IMR-90 (cell line): ENCODE results near the gene KRT79. TPM values are rescaled to one million over a fixed set of nuclear protein-coding genes. Genes with fewer than 3 reads are reported as not detected.
A peak's percentile ranks its signal among the peaks of the same experiment; 100 is the strongest.

Experiments used
- ATAC-seq: fragments of 200-7000 bp; cut with Tn5 transposase; 2 replicates; pipeline ENCODE4 v1.9.1; 2020; ENCODE audit warnings: low read depth, mild to moderate bottlenecking, moderate library complexity
- BruUV-seq: library from RNA; stranded (reverse); fragments of 400-500 nt; replicated peaks from 2 replicates; lab custom pipeline; 2021; lab: Mats Ljungman, UMichigan
- CTCF ChIA-PET: fragments of 300-600 bp; formaldehyde crosslinking; extraction: SDS; loops from one replicate; lab custom pipeline; 2021; ENCODE audit warnings: antibody characterized with exemption; lab: Yijun Ruan, JAX
- POLR2A ChIA-PET: fragments of 300-600 bp; sonication (Branson Sonifier 250); formaldehyde crosslinking; loops from one replicate; lab custom pipeline; 2022; ENCODE audit warnings: antibody characterized with exemption; ENCODE audit not compliant: unreplicated experiment; lab: Charles Lee
- DNase-seq: peaks from one replicate; pipeline ENCODE4 v3.0.0; 2013
- H2AFZ ChIP-seq: replicated peaks from 2 replicates; pipeline ENCODE3; 2013; ENCODE audit warnings: low read length, mild to moderate bottlenecking; ENCODE audit not compliant: poor library complexity
- H2AK5ac ChIP-seq: 2 replicates; pipeline ENCODE4 v1.6.1; 2013; ENCODE audit warnings: low read depth, low read length, inconsistent platforms
- H2AK9ac ChIP-seq: replicated peaks from 2 replicates; pipeline ENCODE3; 2013; ENCODE audit warnings: mild to moderate bottlenecking, low read depth, low read length, moderate library complexity; ENCODE audit not compliant: poor library complexity
- H2BK120ac ChIP-seq: 2 replicates; pipeline ENCODE4 v1.6.1; 2013; ENCODE audit warnings: low read depth, low read length, inconsistent platforms
- H2BK15ac ChIP-seq: 3 replicates; pipeline ENCODE4 v1.6.1; 2013; ENCODE audit warnings: low read depth, low read length, inconsistent platforms
- H2BK20ac ChIP-seq: 2 replicates; pipeline ENCODE4 v1.6.1; 2013; ENCODE audit warnings: low read depth, mild to moderate bottlenecking, inconsistent platforms, low read length, moderate library complexity
- H2BK5ac ChIP-seq: 2 replicates; pipeline ENCODE4 v1.6.1; 2013; ENCODE audit warnings: mild to moderate bottlenecking, low read depth, low read length, inconsistent platforms; ENCODE audit not compliant: poor library complexity, severe bottlenecking
- H3K14ac ChIP-seq: replicated peaks from 2 replicates; pipeline ENCODE4 v1.6.1; 2013; ENCODE audit warnings: low read depth, low read length, inconsistent platforms
- H3K18ac ChIP-seq: 2 replicates; pipeline ENCODE4 v1.6.1; 2013; ENCODE audit warnings: low read depth, low read length, control low read depth
- H3K23ac ChIP-seq: 2 replicates; pipeline ENCODE4 v1.6.1; 2013; ENCODE audit warnings: low read depth, low read length, inconsistent platforms
- H3K27ac ChIP-seq: 2 replicates; pipeline ENCODE4 v1.5.1; 2013; ENCODE audit warnings: mild to moderate bottlenecking, control low read depth, low read length; ENCODE audit not compliant: insufficient read depth
- H3K27me3 ChIP-seq: 2 replicates; pipeline ENCODE4 v1.6.1; 2013; ENCODE audit warnings: low read length; ENCODE audit not compliant: control insufficient read depth, insufficient read depth
- H3K36me3 ChIP-seq: 2 replicates; pipeline ENCODE4 v1.6.1; 2013; ENCODE audit warnings: low read length, mixed read lengths; ENCODE audit not compliant: control insufficient read depth, insufficient read depth
- H3K4ac ChIP-seq: 2 replicates; pipeline ENCODE4 v1.6.1; 2013; ENCODE audit warnings: low read depth, low read length, inconsistent platforms
- H3K4me1 ChIP-seq: 2 replicates; pipeline ENCODE4 v1.6.1; 2013; ENCODE audit warnings: low read length, mixed read lengths; ENCODE audit not compliant: control insufficient read depth, insufficient read depth
- H3K4me2 ChIP-seq: 2 replicates; pipeline ENCODE4 v1.6.1; 2013; ENCODE audit warnings: low read depth, mild to moderate bottlenecking, control low read depth, low read length, moderate library complexity
- H3K4me3 ChIP-seq: 2 replicates; pipeline ENCODE4 v1.5.1; 2013; ENCODE audit warnings: low read depth, mild to moderate bottlenecking, control low read depth, low read length, moderate library complexity; ENCODE audit not compliant: insufficient read depth
- H3K56ac ChIP-seq: 2 replicates; pipeline ENCODE4 v1.6.1; 2013; ENCODE audit warnings: low read length, inconsistent platforms; ENCODE audit not compliant: insufficient read depth; ENCODE audit errors: extremely low read depth
- H3K79me1 ChIP-seq, 2 experiments: 2 replicates each; pipeline ENCODE4 v1.6.1; 2013; ENCODE audit warnings: low read length in 2 of 2, inconsistent platforms in 1 of 2, low read depth in 1 of 2
- H3K9ac ChIP-seq: 2 replicates; pipeline ENCODE4 v1.6.1; 2013; ENCODE audit warnings: low read depth, low read length, control low read depth
- H3K9me1 ChIP-seq: 2 replicates; pipeline ENCODE4 v1.6.1; 2013; ENCODE audit warnings: low read length, inconsistent platforms; ENCODE audit not compliant: insufficient read depth
- H3K9me3 ChIP-seq: 2 replicates; pipeline ENCODE4 v1.6.1; 2013; ENCODE audit warnings: low read length; ENCODE audit not compliant: control insufficient read depth, insufficient read depth
- H4K20me1 ChIP-seq: 2 replicates; pipeline ENCODE4 v1.6.1; 2013; ENCODE audit warnings: low read length, inconsistent platforms; ENCODE audit not compliant: insufficient read depth
- H4K5ac ChIP-seq: 2 replicates; pipeline ENCODE4 v1.6.1; 2013; ENCODE audit warnings: mild to moderate bottlenecking, low read depth, low read length, control low read depth
- H4K8ac ChIP-seq, 2 experiments: 2 replicates each; pipeline ENCODE4 v1.6.1; 2013; ENCODE audit warnings: low read depth in 2 of 2, low read length in 2 of 2, control low read depth in 1 of 2, inconsistent platforms in 1 of 2
- H4K91ac ChIP-seq: 2 replicates; pipeline ENCODE4 v1.6.1; 2013; ENCODE audit warnings: low read depth, low read length, inconsistent platforms; ENCODE audit not compliant: insufficient read depth
- ELK1 ChIP-seq: fragments of 150-350 bp; IDR thresholded peaks from 2 replicates; pipeline ENCODE4 v1.6.1; 2016; ENCODE audit warnings: low read depth, mild to moderate bottlenecking, low read length, moderate library complexity, borderline replicate concordance
- MAZ ChIP-seq: IDR thresholded peaks from 2 replicates; pipeline ENCODE4 v1.6.1; 2012; ENCODE audit warnings: low read depth, mild to moderate bottlenecking, low read length, improper control_type of control experiment, moderate library complexity, borderline replicate concordance
- USF2 ChIP-seq: fragments of 150-350 bp; IDR thresholded peaks from 2 replicates; pipeline ENCODE4 v1.6.1; 2017; ENCODE audit warnings: mild to moderate bottlenecking, antibody characterized with exemption, low read length, low read depth
- WGBS, 2 experiments: methylation state at CpG; one replicate each; pipeline versions ENCODE4 v1.1.5 to v1.1.7; 2013; ENCODE audit warnings: missing lambda C conversion rate in 2 of 2; ENCODE audit not compliant: insufficient read length in 1 of 2; ENCODE audit errors: extremely low coverage in 2 of 2; 5-methylcytosine and 5-hydroxymethylcytosine counted together
- dilution Hi-C: fragments of 300-500 bp; cut with HindIII; formaldehyde crosslinking; loops from one replicate; pipeline ENCODE4 v1.14.3; 2018; ENCODE audit warnings: low sequenced_read_pairs; ENCODE audit not compliant: unreplicated experiment
- in situ Hi-C: fragments of 300-500 bp; cut with MboI; formaldehyde crosslinking; loops from 3 replicates; pipeline ENCODE4 v1.14.3; 2019; ENCODE audit warnings: low sequenced_read_pairs, inconsistent platforms, mixed read lengths
- intact Hi-C: fragments of 100-400 bp; cut with micrococcal nuclease; formaldehyde crosslinking; loops from 2 replicates; pipeline ENCODE4 v1.10.0; 2022
- polyA plus RNA-seq, 3 experiments: library from polyadenylated mRNA; depleted of rRNA; stranded (reverse); fragments of >200 nt; gene quantifications; 2 replicates each; pipeline ENCODE4 v1.2.3, GENCODE V29; 2012; ENCODE audit warnings: low replicate concordance in 1 of 3
- total RNA-seq: library from RNA; depleted of rRNA; stranded (reverse); fragments of >200 nt; gene quantifications from 2 replicates; pipeline ENCODE4 v1.2.3, GENCODE V29; 2012

Gene KRT79
- total and polyA plus RNA-seq, 2 of the 4 experiments (the other 2 are of a cell fraction), result under 0.01 to 0.24 TPM

- Histone ChIP-seq H3K18ac (no peak overlapping the region), H2BK15ac (no peak overlapping the region), H2AFZ (peak overlapping the region; percentile 43), H2BK5ac (no peak overlapping the region), H3K23ac (no peak overlapping the region), H3K9me3 (no peaks in the 10 kb centered on the region), H2AK5ac (no peak overlapping the region), H4K20me1 (no peaks in the 10 kb centered on the region), H3K4me2 (no peak overlapping the region), H3K9ac (no peak overlapping the region), H2BK120ac (no peak overlapping the region), H3K14ac (no peak overlapping the region), H3K36me3 (no peaks in the 10 kb centered on the region), H4K5ac (no peak overlapping the region), H3K79me1 (no peaks in the 10 kb centered on the region), H3K9me1 (no peaks in the 10 kb centered on the region), H4K91ac (no peak overlapping the region), H2BK20ac (no peak overlapping the region), H3K4me1 (no peaks in the 10 kb centered on the region), H3K27me3 (peaks cover 19% of the 10 kb centered on the region), H3K4ac (no peak overlapping the region), H3K27ac (no peak overlapping the region), H3K4me3 (no peak overlapping the region), H4K8ac (no peak overlapping the region), H2AK9ac (peak overlapping the region; percentile 55), H3K56ac (no peak overlapping the region)
- 90% methylated on average over 3 of the region's 7 CpGs; no CpG with 5 or more reads in 1 of the 2 experiments for WGBS, 2 experiments
- no peak for TF ChIP-seq USF2
- no peak for TF ChIP-seq MAZ
- TF ChIP-seq ELK1, result no peak
- ATAC-seq (no peak), DNase-seq (no peak)
- in situ Hi-C loops (no loop called here), dilution Hi-C loops (no loop called here), intact Hi-C loops (loop anchor here (10.0 kb wide), 1 partner anchor 137 kb away; no protein-coding TSS in a partner anchor)
- ChIA-PET POLR2A (no interaction called here), CTCF (no interaction called here)
- no TSS peak for BruUV-seq
Measured at GRCh38 chr12:52861511-52861910, 27.4 kb upstream of the KRT79 start.
